HL-60/S4 treated with retinoic acid at 250 ng/mL for 4 days and 3 days (cell line): Measurements from ENCODE around the gene TBRG4.
"Not testable (repeated sequence)": the region's sequence is repeated elsewhere in the genome, so short reads cannot be mapped to it uniquely, and the experiment has no call there.

Source experiments
- in situ Hi-C: fragments of 300-500 bp; cut with MboI; formaldehyde crosslinking; loops from 2 replicates; pipeline ENCODE4 v1.7.0; 2022; ENCODE audit warnings: low sequenced_read_pairs

TBRG4 gene

DNA sequence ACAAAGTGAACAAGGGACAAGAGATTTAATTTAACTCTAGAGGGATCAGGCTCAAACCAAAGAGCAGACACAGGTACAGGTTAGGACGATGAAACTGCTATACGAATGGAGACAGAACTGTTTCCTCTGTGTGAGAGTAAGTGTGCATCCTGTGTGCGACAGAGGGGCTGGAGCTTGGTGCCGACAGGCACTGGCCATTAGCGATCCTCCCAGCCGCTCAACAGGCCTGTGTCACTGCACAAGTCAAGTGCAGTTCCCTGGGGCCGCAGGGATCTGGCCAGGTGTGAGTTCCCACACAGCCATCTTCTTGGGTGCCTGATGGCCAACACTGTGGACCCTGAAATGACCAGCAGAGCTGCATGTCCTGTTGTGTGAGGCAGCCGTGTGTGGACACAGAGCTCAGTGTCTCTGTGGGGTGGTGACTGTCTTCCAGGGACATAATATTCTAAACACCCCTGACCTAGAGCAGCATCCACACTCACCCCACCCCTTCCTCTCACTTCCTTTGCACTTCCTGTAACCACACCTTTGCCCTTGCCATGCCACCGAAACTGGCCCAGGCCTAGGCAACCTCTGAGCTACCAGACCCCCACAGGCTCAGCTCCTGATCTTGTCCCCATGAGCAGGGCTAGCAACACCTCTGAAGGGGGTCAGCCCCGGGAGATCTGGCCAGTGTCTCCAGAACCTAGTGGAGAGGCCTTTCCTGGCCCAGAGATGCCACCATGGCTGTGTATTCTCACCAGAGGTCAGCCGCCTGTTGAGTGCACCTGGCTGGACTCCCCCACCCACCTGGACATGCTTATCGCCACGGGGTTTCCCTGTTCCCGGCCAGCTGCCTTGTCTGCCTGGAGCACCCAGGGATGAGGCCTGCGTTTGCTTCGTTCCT lies 11.7 kb upstream of the TBRG4 start:
- in situ Hi-C loops, result loop anchor here (10.0 kb wide), 1 partner anchor 168 kb away; no protein-coding TSS in a partner anchor

DNA sequence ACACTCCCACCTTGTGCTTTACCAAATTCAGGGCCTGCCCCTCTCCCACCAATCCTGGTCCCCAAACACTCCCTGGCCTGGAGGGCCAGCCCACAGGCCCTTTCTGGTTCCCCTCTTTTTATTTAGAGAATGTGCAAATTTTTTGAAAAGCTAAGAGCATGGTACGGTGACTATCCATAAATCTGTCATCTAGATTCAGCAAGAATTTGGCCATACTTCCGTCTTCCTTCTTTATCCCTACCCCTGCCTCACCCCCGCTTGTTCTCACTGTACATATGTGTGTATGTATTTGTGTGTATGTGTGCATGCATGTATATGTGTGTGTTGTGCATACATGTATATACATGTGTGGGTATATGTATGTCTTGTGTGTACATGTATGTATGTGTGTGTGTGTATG lies 8.1 kb upstream of the TBRG4 start:
- in situ Hi-C loops, result no loop called here

DNA sequence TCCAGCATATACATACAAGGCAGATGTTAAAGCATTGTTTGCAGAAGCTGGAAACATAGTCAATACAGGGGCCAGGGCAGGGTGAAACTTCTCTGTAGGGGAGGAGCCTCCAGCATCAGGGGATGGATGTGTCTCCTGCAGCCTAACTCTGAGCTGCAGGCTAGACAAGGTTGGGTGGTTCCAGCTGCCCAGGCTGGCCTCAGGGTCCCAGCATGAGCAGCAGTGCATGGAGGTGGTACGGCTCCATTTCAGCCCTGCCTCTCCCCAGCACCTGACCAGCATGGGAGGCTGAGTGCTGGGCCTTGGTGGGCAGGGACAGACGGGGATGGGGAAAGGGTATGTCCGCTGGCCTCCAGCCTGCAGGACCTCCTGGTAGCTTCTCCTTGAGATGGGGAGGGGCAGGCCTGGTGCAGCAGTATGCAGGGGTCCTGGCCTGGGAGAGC lies 7.4 kb upstream of the TBRG4 start:
- in situ Hi-C loops, result no loop called here

DNA sequence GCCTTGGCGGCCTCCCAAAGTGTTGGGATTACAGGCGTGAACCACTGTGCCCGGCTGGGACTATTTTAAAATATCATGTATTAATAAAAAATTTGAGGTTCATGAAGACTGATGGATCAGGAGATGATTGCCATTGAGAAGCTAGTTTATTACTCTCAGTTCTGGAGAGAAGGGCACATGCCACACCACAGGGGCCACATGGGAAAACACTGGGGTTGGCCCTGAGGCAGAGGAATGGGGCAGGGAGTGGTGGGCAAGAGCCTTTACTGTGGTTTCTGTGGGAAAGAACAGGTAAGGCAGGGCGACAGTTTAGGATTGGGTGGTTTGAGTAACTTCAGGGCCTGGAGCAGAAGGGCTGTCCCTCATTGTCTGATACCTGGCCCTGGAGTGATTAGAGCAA lies 6.8 kb upstream of the TBRG4 start:
- in situ Hi-C loops, result no loop called here

DNA sequence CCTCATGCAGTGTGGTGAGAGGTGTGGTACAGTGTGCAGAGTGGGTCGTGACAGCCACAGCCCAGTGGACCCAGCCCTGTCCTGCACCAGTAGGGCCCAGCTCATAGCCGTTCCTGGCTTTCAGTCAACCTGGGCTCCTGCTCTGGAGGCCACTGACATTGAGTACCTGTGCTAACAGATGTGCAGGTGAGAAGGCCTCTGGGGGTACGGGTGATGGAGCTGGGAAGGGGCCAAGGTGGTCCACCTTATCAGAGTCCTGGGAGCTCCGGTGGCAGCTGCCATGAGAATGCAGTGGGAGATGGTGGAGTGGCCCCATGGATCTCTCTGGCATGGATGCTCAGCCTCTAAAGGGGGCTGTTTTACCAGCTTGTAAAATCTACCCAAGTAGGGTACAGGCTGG lies 6.1 kb upstream of the TBRG4 start:
- in situ Hi-C loops, result no loop called here

DNA sequence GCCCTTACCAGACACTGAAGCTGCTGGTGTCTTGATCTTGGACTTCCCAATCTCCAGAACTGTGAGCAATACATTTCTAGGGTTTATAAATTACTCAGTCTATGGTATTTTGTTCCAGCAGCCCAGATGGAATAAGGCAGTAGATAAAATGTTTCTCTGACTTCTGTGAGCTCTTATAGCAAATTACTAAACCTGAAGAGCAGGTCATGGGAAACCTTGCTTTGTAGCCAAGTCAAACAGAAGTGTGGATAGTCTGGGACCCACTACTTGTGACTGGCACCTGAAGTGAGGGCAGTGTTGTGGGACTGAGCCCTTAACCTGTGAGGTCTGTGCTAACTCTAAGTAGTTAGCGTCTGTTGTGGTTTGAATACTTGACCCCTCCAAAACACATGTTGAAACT lies 4.6 kb upstream of the TBRG4 start:
- in situ Hi-C loops, result no loop called here

DNA sequence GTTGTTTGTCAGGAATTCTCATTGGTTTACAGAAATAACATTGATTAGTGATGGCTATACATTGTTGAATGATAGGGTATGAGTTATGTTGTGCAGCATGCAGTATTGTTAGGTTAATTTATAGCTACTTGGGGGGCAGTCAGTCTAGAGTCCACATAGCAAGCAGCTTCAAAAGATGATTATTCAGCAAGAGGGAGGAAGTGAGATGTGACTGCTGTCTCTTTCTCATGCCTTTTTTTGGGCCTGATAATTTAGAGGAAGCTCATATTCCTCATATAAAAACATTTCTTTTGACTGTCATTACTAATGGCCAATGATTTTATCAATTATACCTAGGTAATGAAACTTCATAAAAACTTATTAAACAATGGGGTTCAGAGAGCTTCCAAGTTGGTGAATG lies 3.4 kb upstream of the TBRG4 start:
- in situ Hi-C loops, result no loop called here

DNA sequence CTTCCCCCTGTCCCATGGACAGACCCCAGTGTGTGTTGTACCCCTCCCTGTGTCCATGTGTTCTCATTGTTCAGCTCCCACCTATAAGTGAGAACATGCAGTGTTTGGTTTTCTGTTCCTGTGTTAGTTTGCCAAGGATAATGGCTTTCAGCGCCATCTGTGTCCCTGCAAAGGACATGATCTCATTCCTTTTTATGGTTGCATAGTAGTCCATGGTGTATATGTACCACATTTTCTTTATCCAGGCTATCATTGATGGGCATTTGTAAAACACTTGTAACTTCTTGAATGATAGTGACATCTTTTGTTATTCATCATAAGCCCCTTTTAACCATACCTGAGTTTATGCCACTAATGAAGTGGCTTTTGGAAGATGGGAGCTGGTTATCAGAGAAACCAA lies 2.8 kb upstream of the TBRG4 start:
- in situ Hi-C loops, result not testable (repeated sequence)

DNA sequence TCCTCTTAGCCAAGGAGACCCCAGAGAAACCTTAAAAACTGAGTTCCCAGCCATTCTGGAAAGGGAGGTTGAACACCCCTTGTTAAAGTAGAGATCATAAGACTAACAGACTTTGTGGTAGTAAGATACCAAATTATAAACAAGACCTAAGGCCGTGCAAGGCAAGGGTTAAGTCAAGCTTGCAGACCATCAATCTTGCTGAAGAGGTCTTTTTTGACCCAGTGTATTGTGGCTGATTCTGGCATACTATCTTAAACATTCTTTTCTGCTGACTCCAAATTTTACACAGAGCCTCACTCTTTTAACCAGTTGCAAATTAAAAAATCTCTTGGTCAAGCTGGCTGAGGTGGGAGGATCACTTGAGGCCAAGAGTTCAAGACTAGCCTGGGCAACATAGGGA lies 1.2 kb upstream of the TBRG4 start:
- in situ Hi-C loops, result no loop called here

DNA sequence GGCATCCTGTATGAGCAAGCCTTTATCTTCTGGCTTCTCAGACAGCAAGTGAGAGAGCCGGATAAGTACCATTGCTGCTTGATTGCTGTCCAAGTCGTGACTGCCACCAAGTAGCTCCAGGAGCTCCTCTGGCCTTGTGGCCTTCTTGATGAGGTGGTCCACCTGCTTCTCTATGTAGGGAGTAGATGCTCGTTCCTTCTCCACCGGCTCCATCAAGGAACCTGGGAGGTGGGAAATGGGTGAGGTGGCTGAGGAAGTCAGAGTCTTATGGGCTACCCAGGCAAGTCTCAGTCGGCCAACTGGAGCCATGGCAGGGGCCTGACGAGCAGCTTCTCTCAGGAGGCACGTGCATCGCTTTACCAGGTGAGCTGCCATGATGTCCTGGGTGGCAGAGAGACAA lies 2.6 kb downstream of the TBRG4 start:
- in situ Hi-C loops, result no loop called here

DNA sequence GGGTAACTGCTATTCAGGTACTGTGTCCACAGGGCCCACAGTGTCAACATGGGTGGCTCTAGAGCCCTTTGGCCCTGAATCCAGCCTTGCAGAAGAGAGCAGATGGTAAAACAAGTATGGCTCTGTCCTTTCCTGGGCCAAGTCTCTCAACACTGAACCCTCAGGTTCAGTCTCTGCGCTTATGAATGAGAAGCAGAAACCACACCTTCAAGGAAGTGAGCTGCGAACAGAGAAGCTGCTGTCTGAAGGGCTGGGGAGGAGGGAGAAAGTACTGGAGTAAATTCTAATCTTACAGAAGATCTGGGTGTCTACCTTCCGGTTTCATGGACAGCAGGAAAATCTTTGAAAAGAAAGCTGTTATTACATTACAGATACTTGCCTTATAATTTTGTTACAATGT lies 4.1 kb downstream of the TBRG4 start:
- in situ Hi-C loops, result no loop called here

DNA sequence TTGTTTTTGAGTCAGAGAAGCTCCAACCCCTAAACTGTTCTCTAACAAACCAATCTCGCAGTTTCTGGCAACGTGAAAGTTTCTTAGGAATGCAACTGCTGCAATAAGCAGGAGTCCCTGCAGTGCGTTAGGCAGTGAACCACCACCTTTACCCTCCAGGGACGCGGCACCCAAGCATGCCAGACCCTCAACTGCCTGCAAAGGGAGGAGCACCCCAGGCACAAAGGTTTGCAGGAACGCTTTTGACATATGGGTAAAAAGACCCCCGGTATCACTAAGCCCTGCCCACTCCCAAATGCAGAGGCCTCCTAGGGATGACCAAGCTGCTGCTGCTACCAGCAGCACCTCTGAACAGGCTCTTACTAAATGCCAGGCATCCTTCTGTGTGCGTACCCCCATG lies 4.7 kb downstream of the TBRG4 start:
- in situ Hi-C loops, result no loop called here

DNA sequence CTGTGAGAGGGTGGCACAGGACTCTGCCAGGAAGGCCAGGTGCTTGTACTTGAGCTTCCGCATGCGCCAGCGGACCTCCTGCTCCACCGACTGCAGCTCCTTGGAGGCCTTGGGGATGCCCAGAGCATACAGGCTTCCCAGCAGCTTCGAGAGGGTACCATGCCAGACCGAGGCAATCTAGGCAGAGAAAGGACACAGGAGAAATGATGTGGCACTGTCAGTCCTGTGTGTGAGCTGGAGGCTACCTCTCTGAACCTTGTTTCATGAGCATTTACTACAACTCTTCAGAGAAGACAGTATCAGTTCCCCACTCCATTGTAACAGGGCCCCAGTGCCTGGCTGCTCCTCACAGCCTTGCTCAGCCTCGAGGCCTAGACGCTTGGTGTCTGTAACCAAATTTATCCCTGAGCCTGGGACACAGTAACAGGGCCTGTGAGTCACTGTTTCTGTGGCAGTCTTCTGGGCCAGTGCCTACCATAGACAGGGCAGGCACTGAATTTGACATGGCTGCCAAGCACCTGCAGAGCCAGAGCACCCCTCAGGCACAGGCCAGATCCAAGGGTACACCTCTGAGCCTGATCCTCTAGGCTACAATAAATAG lies 5.8 kb downstream of the TBRG4 start:
- in situ Hi-C loops, result no loop called here

DNA sequence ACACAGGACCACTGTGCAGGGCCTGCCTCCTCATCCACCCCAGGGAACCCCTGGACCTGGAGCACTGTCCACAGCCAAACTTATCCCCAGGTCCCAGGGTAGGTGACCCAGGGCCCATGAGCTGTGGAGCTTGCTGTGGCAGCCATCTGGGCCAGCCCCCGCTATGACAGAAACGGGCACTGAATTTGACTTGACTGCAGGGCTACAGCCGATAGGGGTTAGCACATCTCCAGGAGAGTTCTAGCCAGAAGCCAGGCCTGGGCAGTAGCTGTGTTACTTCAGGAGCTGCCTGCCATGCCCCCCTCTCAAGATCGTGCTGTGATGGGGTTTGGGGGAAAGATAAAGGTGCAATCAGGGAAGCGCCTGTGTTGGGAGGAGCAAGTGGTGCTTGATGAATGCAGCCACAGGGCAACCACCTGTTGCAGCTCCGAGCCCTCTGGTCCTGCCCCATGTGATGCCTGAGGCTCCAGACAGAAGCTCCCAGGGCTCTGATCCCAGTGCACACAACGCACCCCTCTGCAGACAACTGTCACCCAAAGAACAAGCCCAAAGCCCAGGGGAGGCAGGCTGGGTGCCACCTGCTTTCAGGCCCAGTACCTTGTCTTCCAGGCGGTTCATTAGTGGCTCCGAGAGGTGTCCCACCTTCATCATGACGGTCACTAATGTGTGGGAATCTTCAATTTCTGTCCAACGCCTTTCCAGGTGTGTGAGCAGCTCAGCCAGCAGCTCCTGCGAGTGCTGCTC lies 6.5 kb downstream of the TBRG4 start:
- in situ Hi-C loops, result no loop called here

DNA sequence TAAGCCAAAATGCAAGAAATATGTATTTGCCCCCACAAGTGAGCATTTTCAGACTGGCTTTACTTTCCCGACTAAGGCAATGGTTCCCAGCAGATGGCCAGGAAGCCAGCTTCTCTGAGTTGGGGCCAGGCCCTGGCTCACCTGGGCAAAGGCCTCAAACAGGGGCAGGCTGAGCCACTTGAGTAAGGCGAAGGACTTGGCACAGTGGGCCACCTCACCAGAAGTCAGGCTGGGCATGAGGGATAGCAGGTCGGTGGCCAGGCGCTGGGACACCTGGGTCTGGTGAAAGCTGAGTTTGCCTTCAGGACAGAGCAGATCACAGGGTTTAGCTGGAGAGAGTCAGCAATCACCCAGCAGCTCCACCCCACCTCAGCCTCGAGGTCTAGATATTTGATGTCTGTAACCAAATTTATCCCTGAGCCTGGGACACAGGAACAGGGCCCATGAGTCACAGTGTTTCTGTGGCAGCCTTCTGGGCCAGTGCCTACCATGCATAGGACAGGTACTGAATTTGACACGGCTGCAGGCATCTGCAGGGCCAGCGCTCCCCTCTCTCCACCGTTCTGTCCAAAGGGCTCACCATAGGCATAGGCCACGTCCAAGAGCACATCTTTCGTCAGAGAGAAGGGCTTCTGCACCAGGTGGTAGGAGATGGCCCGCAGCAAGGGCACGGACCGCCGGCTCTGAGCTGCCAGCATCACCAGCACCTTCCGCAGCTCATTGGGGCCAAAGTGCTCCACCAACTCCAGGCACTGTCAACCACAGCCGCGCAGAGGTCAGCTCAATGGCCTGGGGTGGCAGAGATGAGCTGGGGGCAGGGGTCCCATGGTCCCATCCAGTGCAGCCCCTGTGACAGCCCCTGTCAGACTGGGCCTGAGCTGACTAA lies 7.3 kb downstream of the TBRG4 start:
- in situ Hi-C loops, result no loop called here

DNA sequence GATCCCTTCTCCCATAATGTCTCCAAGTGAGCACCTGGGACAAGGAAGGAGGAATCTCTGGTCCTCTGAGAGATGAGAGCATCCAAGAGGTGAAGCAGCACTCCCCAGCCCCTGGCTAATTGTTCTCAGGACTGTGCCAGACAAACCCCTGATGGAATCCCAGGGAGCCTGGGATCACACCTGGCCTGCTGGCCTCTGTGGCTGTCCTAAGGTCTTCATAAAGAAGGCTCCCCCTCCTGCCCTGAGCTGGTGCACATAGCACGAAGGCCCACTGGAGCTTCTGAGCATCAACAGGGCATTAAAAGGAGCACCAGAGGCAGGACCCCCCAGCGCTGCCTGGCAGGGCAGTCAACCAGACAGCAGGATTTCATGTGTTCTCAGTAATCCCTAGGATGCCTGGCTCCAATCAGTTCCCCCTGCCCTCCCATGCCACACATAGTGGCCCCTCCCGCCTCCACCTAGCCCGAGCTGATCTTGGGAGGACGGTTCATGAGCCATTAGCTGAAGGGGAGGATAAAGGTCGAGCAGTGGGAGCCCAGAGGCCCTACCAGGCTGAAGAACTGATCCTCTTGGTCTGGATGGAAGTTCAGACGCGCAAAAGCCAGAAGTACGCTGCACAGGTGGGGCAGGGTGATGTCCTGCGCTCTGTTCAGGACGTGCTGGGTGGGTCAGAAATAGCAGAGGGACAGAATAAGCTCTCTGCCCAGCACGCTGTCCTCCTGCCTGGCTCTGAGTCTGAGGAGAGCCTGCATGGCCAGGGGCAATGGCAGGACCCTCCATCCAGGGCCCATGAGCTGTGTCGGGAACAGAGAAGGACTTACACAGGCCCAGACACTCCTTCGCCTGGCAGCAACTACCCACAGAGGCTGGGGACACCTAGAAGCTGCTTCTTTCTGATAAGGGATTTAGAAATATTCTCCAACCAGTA lies 8.4 kb downstream of the TBRG4 start:
- in situ Hi-C loops, result no loop called here

DNA sequence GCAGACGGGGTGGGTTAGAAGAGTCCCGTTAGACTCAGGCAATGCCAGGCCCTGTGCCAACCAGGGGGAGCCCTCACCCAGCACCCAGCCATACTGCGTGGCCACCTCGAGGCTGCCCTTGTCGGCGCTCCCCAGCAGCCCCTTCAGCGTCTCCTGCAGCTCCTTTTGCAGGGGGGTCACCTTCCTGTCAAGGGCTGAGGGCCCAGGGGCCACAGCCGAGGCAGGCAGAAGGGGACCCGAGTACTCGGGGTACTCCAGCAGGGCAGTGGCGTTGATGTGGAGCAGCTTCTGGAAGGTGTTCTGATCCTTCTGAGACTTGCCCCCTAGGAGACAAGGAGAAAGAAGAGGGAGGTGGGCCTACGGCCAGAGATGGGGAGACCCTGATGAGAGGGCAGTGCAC lies 9.7 kb downstream of the TBRG4 start:
- in situ Hi-C loops, result no loop called here

DNA sequence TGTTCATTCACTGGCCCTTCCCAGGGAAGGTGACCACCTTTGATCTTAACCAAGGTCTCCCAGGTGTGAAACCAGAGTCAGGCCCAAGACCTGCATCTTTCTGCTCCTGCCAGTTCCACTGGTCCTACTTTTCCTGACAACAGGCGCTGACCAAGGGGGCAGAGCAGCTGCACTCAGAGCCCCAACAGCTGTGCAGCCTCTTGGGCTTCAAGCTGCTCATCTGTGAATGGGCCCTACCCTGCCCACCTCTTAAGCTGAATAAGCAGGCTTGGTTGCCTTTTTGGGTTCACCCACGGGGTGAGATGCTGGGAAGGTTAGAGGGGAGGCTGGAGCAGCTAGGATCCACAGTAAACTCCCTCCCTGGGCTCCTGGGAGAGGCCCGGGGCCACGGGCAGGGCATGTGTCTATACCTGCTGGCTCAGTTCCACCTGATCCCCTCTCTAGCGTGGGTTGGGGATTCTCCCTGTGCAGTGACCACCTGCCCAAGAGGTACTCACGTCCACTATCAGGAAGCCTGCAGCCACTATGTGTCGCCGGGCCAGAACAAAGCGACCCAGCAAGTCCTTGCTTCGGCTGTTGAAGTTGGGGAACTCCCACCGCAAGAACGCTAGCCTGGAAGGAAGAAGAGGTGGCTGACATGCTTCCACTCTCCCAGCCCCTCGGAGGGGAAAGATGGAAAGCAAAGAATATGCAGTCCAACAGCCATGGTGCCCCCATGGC lies 10.6 kb downstream of the TBRG4 start:
- in situ Hi-C loops, result no loop called here
